ENCODE measurements around the gene DPP10.

DPP10 gene

GRCh38 chr2:115533081-115533480, 1090.6 kb downstream of the DPP10 start:
- DNase-seq (ENCODE audit: low read depth in 1 of 2, low spot score in 1 of 2): no peak

- no peak for DNase-seq (ENCODE audit: low read depth in 1 of 2, low spot score in 1 of 2)
Observed at GRCh38 chr2:115541814-115542213, 1099.4 kb downstream of the DPP10 start.

GRCh38 chr2:115542331-115542730, 1099.9 kb downstream of the DPP10 start:
- no peak for DNase-seq (ENCODE audit: low read depth in 1 of 2, low spot score in 1 of 2)

GRCh38 chr2:115543024-115543423, 1100.6 kb downstream of the DPP10 start:
- DNase-seq (ENCODE audit: low read depth in 1 of 2, low spot score in 1 of 2): no peak

GRCh38 chr2:115543461-115543860, 1101.0 kb downstream of the DPP10 start:
- DNase-seq (ENCODE audit: low read depth in 1 of 2, low spot score in 1 of 2): no peak

GRCh38 chr2:115549611-115550130, 1107.2 kb downstream of the DPP10 start:
- no peak for DNase-seq (ENCODE audit: low read depth in 1 of 2, low spot score in 1 of 2)

GRCh38 chr2:115552726-115553125, 1110.3 kb downstream of the DPP10 start:
- no peak for DNase-seq (ENCODE audit: low read depth in 1 of 2, low spot score in 1 of 2)

GRCh38 chr2:115554153-115554552, 1111.7 kb downstream of the DPP10 start:
- no peak for DNase-seq (ENCODE audit: low read depth in 1 of 2, low spot score in 1 of 2)

- DNase-seq (ENCODE audit: low read depth in 1 of 2, low spot score in 1 of 2): no peak
Observed at GRCh38 chr2:115558725-115559124, 1116.3 kb downstream of the DPP10 start.

- DNase-seq (ENCODE audit: low read depth in 1 of 2, low spot score in 1 of 2): no peak
Observed at GRCh38 chr2:115560666-115561065, 1118.2 kb downstream of the DPP10 start.

GRCh38 chr2:115568643-115569042, 1126.2 kb downstream of the DPP10 start:
- no peak for DNase-seq (ENCODE audit: low read depth in 1 of 2, low spot score in 1 of 2)

GRCh38 chr2:115569547-115569946, 1127.1 kb downstream of the DPP10 start:
- DNase-seq (ENCODE audit: low read depth in 1 of 2, low spot score in 1 of 2): no peak

GRCh38 chr2:115572746-115573145, 1130.3 kb downstream of the DPP10 start:
- DNase-seq (ENCODE audit: low read depth in 1 of 2, low spot score in 1 of 2): no peak

GRCh38 chr2:115573756-115574155, 1131.3 kb downstream of the DPP10 start:
- no peak for DNase-seq (ENCODE audit: low read depth in 1 of 2, low spot score in 1 of 2)

GRCh38 chr2:115574667-115575066, 1132.2 kb downstream of the DPP10 start:
- no peak for DNase-seq (ENCODE audit: low read depth in 1 of 2, low spot score in 1 of 2)

- DNase-seq (ENCODE audit: low read depth in 1 of 2, low spot score in 1 of 2): no peak
Observed at GRCh38 chr2:115580784-115581183, 1138.3 kb downstream of the DPP10 start.

GRCh38 chr2:115584507-115584906, 1142.1 kb downstream of the DPP10 start:
- no peak for DNase-seq (ENCODE audit: low read depth in 1 of 2, low spot score in 1 of 2)

GRCh38 chr2:115596659-115597375, 1154.4 kb downstream of the DPP10 start:
- DNase-seq (ENCODE audit: low read depth in 1 of 2, low spot score in 1 of 2): no peak

GRCh38 chr2:115603285-115603684, 1160.8 kb downstream of the DPP10 start:
- no peak for DNase-seq (ENCODE audit: low read depth in 1 of 2, low spot score in 1 of 2)

GRCh38 chr2:115606350-115606749, 1163.9 kb downstream of the DPP10 start:
- DNase-seq (ENCODE audit: low read depth in 1 of 2, low spot score in 1 of 2): no peak

GRCh38 chr2:115609978-115610377, 1167.5 kb downstream of the DPP10 start:
- DNase-seq (ENCODE audit: low read depth in 1 of 2, low spot score in 1 of 2): no peak

- no peak for DNase-seq (ENCODE audit: low read depth in 1 of 2, low spot score in 1 of 2)
Observed at GRCh38 chr2:115610888-115611287, 1168.4 kb downstream of the DPP10 start.

GRCh38 chr2:115624332-115624731, 1181.9 kb downstream of the DPP10 start:
- DNase-seq (ENCODE audit: low read depth in 1 of 2, low spot score in 1 of 2): no peak
